ENCODE measurements around the gene CHEK1. TPM values are rescaled to one million over a fixed set of nuclear protein-coding genes. Genes with fewer than 3 reads are reported as not detected.

CHEK1 gene
- total RNA-seq, 1 donor from 2014 or later, result 23.1 TPM

GRCh38 chr11:125674210-125674609 lies 49.2 kb downstream of the CHEK1 start:
- H3K27me3 Mint-ChIP-seq (ENCODE audit: unreplicated experiment), result no peaks in the 10 kb centered on the region
- no peaks in the 10 kb centered on the region for H3K4me1 Mint-ChIP-seq (ENCODE audit: low read depth, unreplicated experiment)
- no peak overlapping the region for H3K27ac Mint-ChIP-seq (ENCODE audit: unreplicated experiment)
- H3K4me3 Mint-ChIP-seq (ENCODE audit: unreplicated experiment), result no peak overlapping the region
- TF ChIP-seq CTCF (IDR thresholded peaks at IDR 0.05; ENCODE audit: partially characterized antibody, unreplicated experiment), result no peak
- H3K9me3 Mint-ChIP-seq (ENCODE audit: unreplicated experiment), result no peaks in the 10 kb centered on the region
- DNase-seq, result no peak
- no peaks in the 10 kb centered on the region for H3K36me3 Mint-ChIP-seq (ENCODE audit: unreplicated experiment)

GRCh38 chr11:125675196-125675595 lies 50.2 kb downstream of the CHEK1 start:
- Mint-ChIP-seq H3K9me3 (ENCODE audit: unreplicated experiment) (no peaks in the 10 kb centered on the region), H3K4me1 (ENCODE audit: low read depth, unreplicated experiment) (no peaks in the 10 kb centered on the region)

GRCh38 chr11:125679397-125679796 lies 54.4 kb downstream of the CHEK1 start:
- Mint-ChIP-seq H3K27ac (ENCODE audit: unreplicated experiment) (no peak overlapping the region), H3K4me1 (ENCODE audit: low read depth, unreplicated experiment) (no peaks in the 10 kb centered on the region), H3K36me3 (ENCODE audit: unreplicated experiment) (no peaks in the 10 kb centered on the region), H3K9me3 (ENCODE audit: unreplicated experiment) (no peaks in the 10 kb centered on the region), H3K27me3 (ENCODE audit: unreplicated experiment) (no peaks in the 10 kb centered on the region), H3K4me3 (ENCODE audit: unreplicated experiment) (no peak overlapping the region)
- no peak for DNase-seq
- no peak for TF ChIP-seq CTCF (IDR thresholded peaks at IDR 0.05; ENCODE audit: partially characterized antibody, unreplicated experiment)

More at GRCh38 chr11:125675196-125675595, 50.2 kb downstream of the CHEK1 start:
- Mint-ChIP-seq H3K36me3 (ENCODE audit: unreplicated experiment) (no peaks in the 10 kb centered on the region), H3K27me3 (ENCODE audit: unreplicated experiment) (no peaks in the 10 kb centered on the region), H3K4me3 (ENCODE audit: unreplicated experiment) (no peak overlapping the region), H3K27ac (ENCODE audit: unreplicated experiment) (no peak overlapping the region)
- no peak for TF ChIP-seq CTCF (IDR thresholded peaks at IDR 0.05; ENCODE audit: partially characterized antibody, unreplicated experiment)
- DNase-seq, result no peak

GRCh38 chr11:125679837-125680236 lies 54.9 kb downstream of the CHEK1 start:
- Mint-ChIP-seq H3K9me3 (ENCODE audit: unreplicated experiment) (no peaks in the 10 kb centered on the region), H3K4me3 (ENCODE audit: unreplicated experiment) (no peak overlapping the region), H3K27ac (ENCODE audit: unreplicated experiment) (no peak overlapping the region), H3K36me3 (ENCODE audit: unreplicated experiment) (no peaks in the 10 kb centered on the region), H3K4me1 (ENCODE audit: low read depth, unreplicated experiment) (no peaks in the 10 kb centered on the region), H3K27me3 (ENCODE audit: unreplicated experiment) (no peaks in the 10 kb centered on the region)
- no peak for DNase-seq
- no peak for TF ChIP-seq CTCF (IDR thresholded peaks at IDR 0.05; ENCODE audit: partially characterized antibody, unreplicated experiment)

GRCh38 chr11:125680747-125681146 lies 55.8 kb downstream of the CHEK1 start, which contains the start of gene ACRV1:
ACRV1 (minus strand) TSS chr11:125680847; CDS start chr11:125680780, 67 bp downstream.
- H3K27ac Mint-ChIP-seq (ENCODE audit: unreplicated experiment), result no peak within 1 kb of the TSS
- no peak for DNase-seq
- H3K27me3 Mint-ChIP-seq (ENCODE audit: unreplicated experiment), result no peaks in the 10 kb centered on the region
- H3K9me3 Mint-ChIP-seq (ENCODE audit: unreplicated experiment), result no peaks in the 10 kb centered on the region
- H3K4me1 Mint-ChIP-seq (ENCODE audit: low read depth, unreplicated experiment), result no peaks in the 10 kb centered on the region
- no peak for TF ChIP-seq CTCF (IDR thresholded peaks at IDR 0.05; ENCODE audit: partially characterized antibody, unreplicated experiment)
- no peak within 1 kb of the TSS for H3K4me3 Mint-ChIP-seq (ENCODE audit: unreplicated experiment)
- H3K36me3 Mint-ChIP-seq (ENCODE audit: unreplicated experiment), result no peaks in the 10 kb centered on the region
